ENCODE measurements around the gene BFSP2.

BFSP2 gene

DNA sequence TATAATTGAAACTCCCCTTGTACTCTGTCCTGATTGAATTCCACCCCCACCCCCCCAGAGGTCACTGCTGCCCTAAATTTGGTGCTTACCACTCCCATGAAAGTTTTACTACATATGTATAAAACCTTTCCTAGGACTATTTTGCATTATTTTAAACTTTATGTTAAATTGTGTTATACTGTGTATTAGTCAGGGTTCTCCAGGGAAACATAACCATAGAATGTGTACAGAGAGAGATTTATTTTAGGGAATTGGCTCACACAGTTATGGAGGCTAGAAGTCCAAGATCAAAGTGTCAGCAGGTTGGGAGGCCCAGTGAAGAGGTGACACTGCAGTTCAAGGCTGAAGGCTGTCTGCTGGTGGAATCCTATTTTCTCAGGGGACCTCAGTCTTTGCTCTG lies 29.2 kb downstream of the BFSP2 start:
- no peak overlapping the region for H3K27ac ChIP-seq (ENCODE audit: low read depth, low read length)
- no peak overlapping the region for H3K4me3 ChIP-seq (ENCODE audit: insufficient read depth, low read length, poor library complexity, severe bottlenecking)
- TF ChIP-seq EZH2phosphoT487 (conservative IDR thresholded peaks at IDR 0.05; ENCODE audit: low read length) (no peak), CTCF (IDR thresholded peaks at IDR 0.05; ENCODE audit: insufficient read depth, low read length, poor library complexity, severe bottlenecking) (no peak)
- H3K36me3 ChIP-seq (ENCODE audit: low read length) = no peaks in the 10 kb centered on the region
- H3K79me2 ChIP-seq (ENCODE audit: insufficient read depth, low read length) = no peaks in the 10 kb centered on the region
- no peaks in the 10 kb centered on the region for H3K9me2 ChIP-seq (replicated peaks; ENCODE audit: insufficient read depth, low read length)
- no peaks in the 10 kb centered on the region for H3K9me3 ChIP-seq (ENCODE audit: insufficient read depth, low read length)
- no peak overlapping the region for H3K4me2 ChIP-seq (ENCODE audit: low read depth, low read length, poor library complexity, severe bottlenecking)
- no peaks in the 10 kb centered on the region for H4K20me1 ChIP-seq (ENCODE audit: low read depth, low read length)
- H3F3A ChIP-seq (ENCODE audit: insufficient read depth) = 0 out of 2 replicates have a peak, but pooled peaks cover 4% of the 10 kb centered on the region
- H3K27me3 ChIP-seq (ENCODE audit: low read length) = no peaks in the 10 kb centered on the region
- no peak overlapping the region for H3K9ac ChIP-seq (ENCODE audit: low read length)
- H2AFZ ChIP-seq (ENCODE audit: low read depth, low read length, severe bottlenecking) = no peak overlapping the region

- Histone ChIP-seq H3K4me3 (ENCODE audit: insufficient read depth, low read length, poor library complexity, severe bottlenecking) (no peak overlapping the region), H3K9me3 (ENCODE audit: insufficient read depth, low read length) (no peaks in the 10 kb centered on the region), H3K9me2 (replicated peaks; ENCODE audit: insufficient read depth, low read length) (no peaks in the 10 kb centered on the region), H3K9ac (ENCODE audit: low read length) (no peak overlapping the region), H2AFZ (ENCODE audit: low read depth, low read length, severe bottlenecking) (no peak overlapping the region), H3K79me2 (ENCODE audit: insufficient read depth, low read length) (no peaks in the 10 kb centered on the region), H3F3A (ENCODE audit: insufficient read depth) (peaks cover 3% of the 10 kb centered on the region; the same call in 1 of the 2 replicates), H3K27ac (ENCODE audit: low read depth, low read length) (no peak overlapping the region), H3K4me2 (ENCODE audit: low read depth, low read length, poor library complexity, severe bottlenecking) (no peak overlapping the region), H3K27me3 (ENCODE audit: low read length) (no peaks in the 10 kb centered on the region), H3K36me3 (ENCODE audit: low read length) (no peaks in the 10 kb centered on the region), H4K20me1 (ENCODE audit: low read depth, low read length) (no peaks in the 10 kb centered on the region)
- no peak for TF ChIP-seq EZH2phosphoT487 (conservative IDR thresholded peaks at IDR 0.05; ENCODE audit: low read length)
- no peak for TF ChIP-seq CTCF (IDR thresholded peaks at IDR 0.05; ENCODE audit: insufficient read depth, low read length, poor library complexity, severe bottlenecking)
These were observed 39.7 kb downstream of the BFSP2 start for GRCh38 chr3:133439563-133439962.

DNA sequence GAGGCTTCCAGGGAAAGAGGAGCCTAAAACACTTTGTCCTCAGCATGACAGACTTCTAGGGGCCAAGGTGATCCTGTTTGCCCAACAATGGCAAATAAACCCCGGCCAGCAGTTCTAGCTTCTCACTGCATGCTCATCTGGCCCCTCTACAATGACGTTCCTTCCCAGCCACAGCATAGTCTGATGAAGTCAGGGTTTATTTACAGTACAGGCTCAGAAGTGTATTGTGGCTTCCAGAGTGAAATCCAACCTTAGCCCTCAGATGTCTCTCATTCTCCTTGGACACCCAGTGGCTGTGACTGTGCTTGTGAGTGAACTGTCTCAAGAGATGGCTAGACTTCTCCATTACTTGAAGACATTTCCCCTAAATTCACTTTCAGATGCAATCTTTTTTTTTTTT lies 40.8 kb downstream of the BFSP2 start:
- Histone ChIP-seq H3K36me3 (ENCODE audit: low read length) (no peaks in the 10 kb centered on the region), H3K27ac (ENCODE audit: low read depth, low read length) (no peak overlapping the region), H4K20me1 (ENCODE audit: low read depth, low read length) (no peaks in the 10 kb centered on the region), H3K4me3 (ENCODE audit: insufficient read depth, low read length, poor library complexity, severe bottlenecking) (no peak overlapping the region), H3K4me2 (ENCODE audit: low read depth, low read length, poor library complexity, severe bottlenecking) (no peak overlapping the region), H3K79me2 (ENCODE audit: insufficient read depth, low read length) (no peaks in the 10 kb centered on the region), H3K27me3 (ENCODE audit: low read length) (no peaks in the 10 kb centered on the region), H3K9me3 (ENCODE audit: insufficient read depth, low read length) (no peaks in the 10 kb centered on the region), H2AFZ (ENCODE audit: low read depth, low read length, severe bottlenecking) (no peak overlapping the region), H3K9ac (ENCODE audit: low read length) (no peak overlapping the region), H3F3A (ENCODE audit: insufficient read depth) (peaks cover 3% of the 10 kb centered on the region; the same call in 1 of the 2 replicates), H3K9me2 (replicated peaks; ENCODE audit: insufficient read depth, low read length) (no peaks in the 10 kb centered on the region)
- no peak for TF ChIP-seq EZH2phosphoT487 (conservative IDR thresholded peaks at IDR 0.05; ENCODE audit: low read length)
- TF ChIP-seq CTCF (IDR thresholded peaks at IDR 0.05; ENCODE audit: insufficient read depth, low read length, poor library complexity, severe bottlenecking) = no peak
